Nephron (organoid): Measurements from ENCODE around the gene CACNA1I.

Experiments
- H3K27ac Mint-ChIP-seq, 3 experiments: 2 replicates each; pipeline ENCODE4 v1.8.0; 2020; ENCODE audit warnings: mixed read lengths in 3 of 3, mild to moderate bottlenecking in 2 of 3, moderate library complexity in 1 of 3
- H3K27me3 Mint-ChIP-seq: 2 replicates; pipeline ENCODE4 v1.8.0; 2021; ENCODE audit warnings: low read depth, mild to moderate bottlenecking, moderate library complexity, mixed read lengths
- H3K36me3 Mint-ChIP-seq: 2 replicates; pipeline ENCODE4 v1.8.0; 2020; ENCODE audit warnings: low read depth, mixed read lengths
- H3K4me1 Mint-ChIP-seq: 2 replicates; pipeline ENCODE4 v1.8.0; 2020; ENCODE audit warnings: mixed read lengths
- H3K4me3 Mint-ChIP-seq, 3 experiments: 2 replicates each; pipeline ENCODE4 v1.8.0; 2020; ENCODE audit warnings: mild to moderate bottlenecking in 3 of 3, mixed read lengths in 3 of 3, moderate library complexity in 2 of 3
- H3K9me3 Mint-ChIP-seq: 2 replicates; pipeline ENCODE4 v1.8.0; 2020; ENCODE audit warnings: mixed read lengths
- CTCF ChIP-seq, 3 experiments: fragments of 200-600 bp; sonication (generic); IDR thresholded peaks; one replicate each; pipeline ENCODE4 v1.5.0; 2021; ENCODE audit warnings: antibody characterized with exemption in 3 of 3; ENCODE audit not compliant: unreplicated experiment in 3 of 3

The CACNA1I gene

GRCh38 chr22:39581303-39581702 is 10.8 kb downstream of the CACNA1I start:
- Mint-ChIP-seq H3K4me1 (peaks cover 7% of the 10 kb centered on the region), H3K9me3 (no peaks in the 10 kb centered on the region)
- no peak for TF ChIP-seq CTCF (IDR thresholded peaks at IDR 0.05; ENCODE audit: unreplicated experiment in 3 of 3)

GRCh38 chr22:39583066-39583667 is 12.6 kb downstream of the CACNA1I start:
- Mint-ChIP-seq H3K27ac (no peak overlapping the region), H3K27me3 (peaks cover 25% of the 10 kb centered on the region), H3K4me1 (peaks cover 7% of the 10 kb centered on the region), H3K36me3 (no peaks in the 10 kb centered on the region), H3K4me3 (no peak overlapping the region), H3K9me3 (no peaks in the 10 kb centered on the region)
- no peak for TF ChIP-seq CTCF (IDR thresholded peaks at IDR 0.05; ENCODE audit: unreplicated experiment in 3 of 3)

More at GRCh38 chr22:39581303-39581702, 10.8 kb downstream of the CACNA1I start:
- H3K27ac Mint-ChIP-seq, result no peak overlapping the region
- no peak overlapping the region for H3K4me3 Mint-ChIP-seq
- peaks cover 18% of the 10 kb centered on the region for H3K27me3 Mint-ChIP-seq
- H3K36me3 Mint-ChIP-seq, result no peaks in the 10 kb centered on the region

- peaks cover 26% of the 10 kb centered on the region for H3K27me3 Mint-ChIP-seq
- no peaks in the 10 kb centered on the region for H3K4me1 Mint-ChIP-seq
- no peaks in the 10 kb centered on the region for H3K36me3 Mint-ChIP-seq
- no peak overlapping the region for H3K4me3 Mint-ChIP-seq
- no peak for TF ChIP-seq CTCF (IDR thresholded peaks at IDR 0.05; ENCODE audit: unreplicated experiment in 3 of 3)
- no peaks in the 10 kb centered on the region for H3K9me3 Mint-ChIP-seq
- no peak overlapping the region for H3K27ac Mint-ChIP-seq
These were observed 19.3 kb downstream of the CACNA1I start for GRCh38 chr22:39589875-39590274.

- Mint-ChIP-seq H3K27ac (no peak overlapping the region), H3K4me3 (no peak overlapping the region), H3K36me3 (no peaks in the 10 kb centered on the region), H3K9me3 (no peaks in the 10 kb centered on the region), H3K27me3 (peaks cover 26% of the 10 kb centered on the region), H3K4me1 (no peaks in the 10 kb centered on the region)
- no peak for TF ChIP-seq CTCF (IDR thresholded peaks at IDR 0.05; ENCODE audit: unreplicated experiment in 3 of 3)
These were observed 21.8 kb downstream of the CACNA1I start for GRCh38 chr22:39592081-39593065.

GRCh38 chr22:39593066-39593930 is 22.7 kb downstream of the CACNA1I start:
- Mint-ChIP-seq H3K27me3 (peaks cover 29% of the 10 kb centered on the region), H3K36me3 (no peaks in the 10 kb centered on the region), H3K27ac (no peak overlapping the region), H3K9me3 (no peaks in the 10 kb centered on the region), H3K4me1 (no peaks in the 10 kb centered on the region), H3K4me3 (no peak overlapping the region)
- no peak for TF ChIP-seq CTCF (IDR thresholded peaks at IDR 0.05; ENCODE audit: unreplicated experiment in 3 of 3)
